A549 treated with ZK216348 at 1 μM for 4 hours (cell line): ENCODE results near the gene MMP27. TPM values are rescaled to one million over a fixed set of nuclear protein-coding genes. Genes with fewer than 3 reads are reported as not detected.

ENCODE experiments used
- total RNA-seq: library from RNA; stranded (reverse); fragments of 200-300 nt; extraction: Qiagen RNA extraction; gene quantifications from 5 replicates; pipeline ENCODE4 v1.2.3, GENCODE V29; 2022; ENCODE audit warnings: low read depth

MMP27 gene, protein sequence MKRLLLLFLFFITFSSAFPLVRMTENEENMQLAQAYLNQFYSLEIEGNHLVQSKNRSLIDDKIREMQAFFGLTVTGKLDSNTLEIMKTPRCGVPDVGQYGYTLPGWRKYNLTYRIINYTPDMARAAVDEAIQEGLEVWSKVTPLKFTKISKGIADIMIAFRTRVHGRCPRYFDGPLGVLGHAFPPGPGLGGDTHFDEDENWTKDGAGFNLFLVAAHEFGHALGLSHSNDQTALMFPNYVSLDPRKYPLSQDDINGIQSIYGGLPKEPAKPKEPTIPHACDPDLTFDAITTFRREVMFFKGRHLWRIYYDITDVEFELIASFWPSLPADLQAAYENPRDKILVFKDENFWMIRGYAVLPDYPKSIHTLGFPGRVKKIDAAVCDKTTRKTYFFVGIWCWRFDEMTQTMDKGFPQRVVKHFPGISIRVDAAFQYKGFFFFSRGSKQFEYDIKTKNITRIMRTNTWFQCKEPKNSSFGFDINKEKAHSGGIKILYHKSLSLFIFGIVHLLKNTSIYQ
- total RNA-seq = not detected in 5 replicates

DNA sequence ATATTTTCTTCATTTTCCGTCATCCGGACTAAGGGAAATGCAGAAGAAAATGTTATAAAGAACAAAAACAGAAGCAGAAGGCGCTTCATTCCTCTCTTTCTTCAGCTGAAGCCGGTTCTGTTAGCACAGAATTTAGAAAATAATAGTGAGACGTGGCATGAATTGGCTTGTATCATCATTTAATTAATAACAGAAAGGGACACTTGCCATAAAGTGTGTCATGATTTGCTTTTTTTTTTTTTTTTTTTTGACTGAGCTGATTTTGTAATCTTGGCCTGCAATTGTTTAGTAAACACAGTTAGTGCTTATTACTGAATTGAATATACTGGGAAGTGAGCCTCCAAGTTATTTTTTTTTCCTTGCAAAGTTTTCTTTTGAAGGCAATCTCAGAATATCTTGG is at the start of gene MMP27:
Gene MMP27 (minus strand): TSS at position 144 of the 400 bp plus-strand sequence. CDS start 55 bp downstream, at position 89.

DNA sequence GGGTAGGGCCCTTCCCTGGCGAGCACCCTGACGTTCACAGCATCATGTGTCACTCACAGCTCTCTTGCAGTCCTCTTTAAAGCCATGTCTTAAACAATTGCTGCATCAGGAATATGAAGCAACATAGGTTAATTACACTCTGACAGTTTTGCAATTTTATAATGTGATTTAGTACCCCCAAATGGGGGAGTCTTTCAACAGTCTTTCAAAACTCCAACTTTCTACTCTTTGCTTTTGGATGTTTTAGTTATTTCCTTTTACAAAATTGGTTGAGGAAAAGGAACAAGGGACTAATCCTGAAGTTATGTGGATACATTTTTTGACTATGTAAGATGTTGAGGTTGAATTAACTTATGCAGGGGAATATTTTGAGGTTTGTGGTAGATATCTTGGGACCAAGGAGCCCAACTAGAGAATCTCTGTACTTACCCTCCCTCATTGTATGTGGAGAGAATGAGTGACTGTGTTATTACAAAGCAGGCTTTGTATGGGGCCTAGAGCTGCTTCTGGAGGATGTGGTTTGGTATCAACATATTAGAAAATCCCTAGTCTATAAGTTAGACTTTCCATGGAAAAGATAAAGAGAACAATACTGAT is 19.4 kb upstream of the MMP27 start, which contains the start of gene MMP8:
Gene MMP8 (minus strand): TSS at position 51 of the 597 bp plus-strand sequence. CDS start 99 bp downstream, outside the sequence.

Other genes starting within 250 kb of the MMP27 start
- gene MMP7, start 175.0 kb downstream of the MMP27 start, total RNA-seq = 19.3 to 36.5 TPM (median 22.8 TPM) in 5 replicates
- not detected in 5 replicates for gene MMP20, start 80.4 kb downstream of the MMP27 start, total RNA-seq
- gene MMP8, start 19.2 kb upstream of the MMP27 start, total RNA-seq = not detected in 5 replicates
- 0.70 to 1.5 TPM (median 0.94 TPM) in 5 replicates for gene MMP10, start 74.9 kb upstream of the MMP27 start, total RNA-seq
- 0.58 to 1.3 TPM (median 1.0 TPM) in 5 replicates for gene MMP1, start 92.4 kb upstream of the MMP27 start, total RNA-seq
- not detected in 5 replicates for gene MMP3, start 137.8 kb upstream of the MMP27 start, total RNA-seq
- gene MMP12, start 169.2 kb upstream of the MMP27 start, total RNA-seq = 0.12 to 0.13 TPM in 2 of 5 replicates, not detected in the others
- gene MMP13, start 250.0 kb upstream of the MMP27 start, total RNA-seq = 0.09 to 0.15 TPM in 2 of 5 replicates, not detected in the others